HepG2 (cell line): ENCODE results near the gene TSPAN7. TPM values are rescaled to one million over a fixed set of nuclear protein-coding genes. Genes with fewer than 3 reads are reported as not detected.

Source experiments
- ATAC-seq: fragments of 200-7000 bp; cut with Tn5 transposase; 3 replicates; pipeline ENCODE4 v1.9.1; 2020; ENCODE audit warnings: mild to moderate bottlenecking, moderate library complexity
- BruUV-seq: library from RNA; stranded (reverse); fragments of 400-500 nt; replicated peaks from 2 replicates; lab custom pipeline; 2021; lab: Mats Ljungman, UMichigan
- CTCF ChIA-PET: fragments of 300-600 bp; formaldehyde crosslinking; extraction: SDS; loops from one replicate; lab custom pipeline; 2021; ENCODE audit warnings: low total read pairs, inconsistent platforms, low intra/inter-chr PET ratio; lab: Yijun Ruan, JAX
- POLR2A ChIA-PET: fragments of 350-600 bp; sonication (Branson Sonifier 250); formaldehyde crosslinking; loops from one replicate; lab custom pipeline; 2020; ENCODE audit warnings: antibody characterized with exemption, inconsistent platforms; lab: Yijun Ruan, JAX
- DNase-seq: peaks from one replicate; pipeline ENCODE4 v3.0.0-alpha.2; 2015; ENCODE audit warnings: low spot score
- FAIRE-seq: peaks from 3 replicates; lab custom pipeline; 2011; peaks lifted over from hg19 to GRCh38; lab: Jason Lieb, UNC
- H2AFZ ChIP-seq: one replicate; pipeline ENCODE4 v1.6.1; 2011; ENCODE audit warnings: low read length, inconsistent platforms
- H3K27ac ChIP-seq: fragments of 300-600 bp; 3 replicates; pipeline ENCODE4 v1.8.0; 2011; ENCODE audit warnings: mixed run types, mild to moderate bottlenecking, mixed read lengths, low read length, inconsistent platforms; ENCODE audit not compliant: insufficient read depth; ENCODE audit errors: extremely low read length
- H3K27me3 ChIP-seq, 2 experiments: fragments of 200-600 bp in 1 of 2; 2 replicates in 1 of 2; 3 replicates in 1 of 2; pipeline versions ENCODE4 v1.6.0 to v1.8.0; 2011; ENCODE audit warnings: low read length in 2 of 2, mild to moderate bottlenecking in 2 of 2, moderate library complexity in 2 of 2, inconsistent platforms in 1 of 2; ENCODE audit not compliant: insufficient read depth in 2 of 2, control insufficient read depth in 1 of 2
- H3K36me3 ChIP-seq, 2 experiments: fragments of 200-600 bp in 1 of 2; replicated peaks in 1 of 2; 2 replicates in 1 of 2; 3 replicates in 1 of 2; pipeline versions ENCODE4 v1.5.1 to v1.8.0; 2011; ENCODE audit warnings: low read length in 2 of 2, inconsistent platforms in 1 of 2; ENCODE audit not compliant: insufficient read depth in 2 of 2, control insufficient read depth in 1 of 2
- H3K4me1 ChIP-seq: 2 replicates; pipeline ENCODE4 v1.5.1; 2012; ENCODE audit warnings: low read length, inconsistent platforms; ENCODE audit not compliant: insufficient read depth
- H3K4me2 ChIP-seq: 2 replicates; pipeline ENCODE4 v1.6.0; 2011; ENCODE audit warnings: low read depth, low read length, inconsistent platforms
- H3K4me3 ChIP-seq, 3 experiments: fragments of 200-600 bp in 1 of 3; sonication (generic), shearing (Covaris generic) in 1 of 3; replicated peaks in 1 of 3; 2 replicates each; pipeline ENCODE4 v1.5.1; 2011 to 2016; ENCODE audit warnings: low read length in 3 of 3, inconsistent platforms in 2 of 3, low read depth in 2 of 3, mild to moderate bottlenecking in 2 of 3, control low read depth in 1 of 3, mixed read lengths in 1 of 3; ENCODE audit not compliant: insufficient read depth in 1 of 3
- H3K79me2 ChIP-seq: one replicate; pipeline ENCODE4 v1.6.1; 2011; ENCODE audit warnings: low read length, inconsistent platforms; ENCODE audit not compliant: insufficient read depth
- H3K9ac ChIP-seq: 2 replicates; pipeline ENCODE4 v1.6.0; 2011; ENCODE audit warnings: mild to moderate bottlenecking, low read depth, low read length, inconsistent platforms; ENCODE audit not compliant: insufficient read depth
- H3K9me3 ChIP-seq: 2 replicates; pipeline ENCODE4 v1.5.1; 2012; ENCODE audit warnings: mild to moderate bottlenecking, low read length
- H4K20me1 ChIP-seq: 2 replicates; pipeline ENCODE4 v1.6.0; 2011; ENCODE audit warnings: inconsistent platforms, mild to moderate bottlenecking, low read length, moderate library complexity; ENCODE audit not compliant: insufficient read depth
- CEBPB ChIP-seq: IDR thresholded peaks from 2 replicates; pipeline ENCODE4 v1.6.1; 2011; ENCODE audit warnings: low read depth, low read length, improper control_type of control experiment, borderline replicate concordance
- ELK4 ChIP-seq: sonication (generic); formaldehyde crosslinking; IDR thresholded peaks from 2 replicates; pipeline ENCODE4 v1.9.0; 2021; ENCODE audit warnings: missing genetic modification reagents, borderline replicate concordance
- EP300 ChIP-seq, 3 experiments: sonication (generic) in 1 of 3; formaldehyde crosslinking in 1 of 3; IDR thresholded peaks; 2 replicates each; pipeline versions ENCODE4 v1.5.1 to v1.6.1; 2011 to 2020; ENCODE audit warnings: low read depth in 2 of 3, low read length in 2 of 3, borderline replicate concordance in 1 of 3, improper control_type of control experiment in 1 of 3, mild to moderate bottlenecking in 1 of 3, missing genetic modification reagents in 1 of 3, moderate library complexity in 1 of 3
- FOXJ3 ChIP-seq: sonication (generic); formaldehyde crosslinking; IDR thresholded peaks from 2 replicates; pipeline ENCODE4 v1.4.0; 2020; ENCODE audit warnings: missing genetic modification reagents, mild to moderate bottlenecking, borderline replicate concordance
- FOXK2 ChIP-seq: fragments of 450-650 bp; IDR thresholded peaks from 2 replicates; pipeline ENCODE4 v1.6.1; 2016
- FOXO1 ChIP-seq: sonication (generic); formaldehyde crosslinking; IDR thresholded peaks from 2 replicates; pipeline ENCODE4 v1.4.0; 2020; ENCODE audit warnings: missing genetic modification reagents
- GABPA ChIP-seq, 2 experiments: IDR thresholded peaks; 2 replicates each; pipeline ENCODE4 v1.6.1; 2011 to 2016; ENCODE audit warnings: low read depth in 2 of 2, low read length in 1 of 2, missing biosample characterization in 1 of 2, missing genetic modification characterization in 1 of 2
- GFI1 ChIP-seq: sonication (generic); formaldehyde crosslinking; IDR thresholded peaks from 2 replicates; pipeline ENCODE4 v1.5.0; 2020; ENCODE audit warnings: missing genetic modification reagents, mild to moderate bottlenecking, borderline replicate concordance
- MATR3 ChIP-seq: sonication (generic); formaldehyde crosslinking; IDR thresholded peaks from 2 replicates; pipeline ENCODE4 v1.4.0; 2020; ENCODE audit warnings: missing genetic modification reagents
- MED1 ChIP-seq: sonication (generic); formaldehyde crosslinking; IDR thresholded peaks from 2 replicates; pipeline ENCODE4 v1.4.0; 2020; ENCODE audit warnings: missing genetic modification reagents
- MTF1 ChIP-seq: sonication (generic); formaldehyde crosslinking; IDR thresholded peaks from 2 replicates; pipeline ENCODE4 v1.5.0; 2020; ENCODE audit warnings: missing genetic modification reagents
- RAD21 ChIP-seq: fragments of 450-650 bp; formaldehyde crosslinking; IDR thresholded peaks from 2 replicates; pipeline ENCODE4 v1.5.0; 2020; ENCODE audit warnings: mild to moderate bottlenecking
- RFX3 ChIP-seq: IDR thresholded peaks from 2 replicates; pipeline ENCODE4 v1.6.1; 2016; ENCODE audit warnings: missing biosample characterization, missing genetic modification reagents
- SIX4 ChIP-seq: sonication (generic); formaldehyde crosslinking; IDR thresholded peaks from 2 replicates; pipeline ENCODE4 v1.4.0; 2020; ENCODE audit warnings: missing genetic modification reagents
- ZIK1 ChIP-seq: sonication (generic); formaldehyde crosslinking; IDR thresholded peaks from 2 replicates; pipeline ENCODE4 v1.5.0; 2020; ENCODE audit warnings: mild to moderate bottlenecking, low read depth, missing genetic modification reagents, borderline replicate concordance
- ZNF10 ChIP-seq: sonication (generic); formaldehyde crosslinking; IDR thresholded peaks from 2 replicates; pipeline ENCODE4 v1.4.0; 2020; ENCODE audit warnings: mild to moderate bottlenecking, low read depth, missing genetic modification reagents, borderline replicate concordance
- ZNF121 ChIP-seq: sonication (generic); formaldehyde crosslinking; IDR thresholded peaks from 2 replicates; pipeline ENCODE4 v1.5.0; 2020; ENCODE audit warnings: mild to moderate bottlenecking, missing genetic modification reagents
- ZNF468 ChIP-seq: sonication (generic); formaldehyde crosslinking; IDR thresholded peaks from 2 replicates; pipeline ENCODE4 v1.8.0; 2022; ENCODE audit warnings: mild to moderate bottlenecking, moderate library complexity, missing genetic modification reagents
- ZNF772 ChIP-seq: sonication (generic); formaldehyde crosslinking; IDR thresholded peaks from 2 replicates; pipeline ENCODE4 v1.5.0; 2020; ENCODE audit warnings: mild to moderate bottlenecking, missing genetic modification reagents
- ZUFSP ChIP-seq: sonication (generic); formaldehyde crosslinking; IDR thresholded peaks from 2 replicates; pipeline ENCODE4 v1.9.0; 2021; ENCODE audit warnings: missing genetic modification reagents, mild to moderate bottlenecking, borderline replicate concordance
- WGBS: methylation state at CpG from one replicate; pipeline ENCODE4 v1.1.6; 2017; ENCODE audit warnings: low lambda C conversion rate; 5-methylcytosine and 5-hydroxymethylcytosine counted together
- in situ Hi-C: cut with HindIII; loops from 2 replicates; pipeline ENCODE4 v1.10.0; 2017; ENCODE audit warnings: low pct_unique_long_range_greater_than_20kb; ENCODE audit not compliant: extremely low pct_ligation_motif_present
- intact Hi-C: fragments of 100-400 bp; cut with micrococcal nuclease; formaldehyde crosslinking; loops from one replicate; pipeline ENCODE4 v1.10.0; 2022; ENCODE audit not compliant: unreplicated experiment
- polyA plus RNA-seq, 8 experiments: library from polyadenylated mRNA; depleted of rRNA in 3 of 8; stranded (reverse) in 7 of 8; unstranded in 1 of 8; fragments of >200 nt; fragmentation: Illumina TruSeq in 4 of 8; extraction: Trizol in 4 of 8; gene quantifications; 2 replicates each; pipeline versions ENCODE4 v1.2.1 to v1.2.3, GENCODE V29; 2011 to 2016; ENCODE audit warnings: low read depth in 4 of 8, missing spikeins in 1 of 8, mixed read lengths in 1 of 8; ENCODE audit not compliant: insufficient read depth in 1 of 8
- total RNA-seq, 5 experiments: library from RNA; depleted of rRNA; stranded (reverse); fragments of >200 nt; fragmentation: Illumina TruSeq; extraction: Trizol; gene quantifications; 2 replicates each; pipeline ENCODE4 v1.2.3, GENCODE V29; 2016; ENCODE audit warnings: low read depth in 1 of 5

The TSPAN7 gene
- total and polyA plus RNA-seq, 2 of the 13 experiments (the other 11 are each of a cell fraction or from before 2014, with no cell fraction given): 21.4 to 47.1 TPM

GRCh38 chrX:38561951-38562719, 793 bp downstream of the TSPAN7 start (continued):
- TF ChIP-seq MTF1 (CRISPR knock-in tag): no peak
- TF ChIP-seq, all 625 proteins: peak for 7

GRCh38 chrX:38563030-38563429, 1.7 kb downstream of the TSPAN7 start:
- POLR2A ChIA-PET: interaction anchor here (0.8 to 1.5 kb wide), 4 partner anchors 19 to 603 kb away, joined by 3 to 5 read pairs (median 3); no protein-coding TSS in a partner anchor
- in situ Hi-C loops (no loop called here), intact Hi-C loops (loop anchor here (5.0 kb wide), 2 partner anchors 74 to 226 kb away; no protein-coding TSS in a partner anchor)
- Histone ChIP-seq H3K4me3 (peak overlapping the region; percentile 30 to 71 (median 65); a peak in 4 of 6 replicates), H3K27me3 (no peaks in the 10 kb centered on the region), H3K4me1 (0 out of 2 replicates have a peak, but pooled peaks cover 8% of the 10 kb centered on the region), H4K20me1 (no peaks in the 10 kb centered on the region), H2AFZ (no peak overlapping the region), H3K9ac (peak overlapping the region; percentile 29; the same call in 1 of the 2 replicates), H3K4me2 (peak overlapping the region; percentile 69), H3K27ac (peak overlapping the region; percentile 50), H3K79me2 (peaks cover 2% of the 10 kb centered on the region), H3K9me3 (no peaks in the 10 kb centered on the region), H3K36me3 (no peaks in the 10 kb centered on the region)
- ATAC-seq (peak; percentile 80), DNase-seq (peak; percentile 45), FAIRE-seq (peak; percentile 80)
- CTCF ChIA-PET: no interaction called here
- BruUV-seq: TSS peak; percentile 34
- WGBS: 7% methylated on average over 3 of the region's 5 CpGs
- TF ChIP-seq FOXO1 (CRISPR knock-in tag) (no peak), FOXK2 (no peak), ZNF10 (CRISPR knock-in tag) (no peak), RFX3 (CRISPR knock-in tag) (no peak), ZUFSP (CRISPR knock-in tag) (no peak), RAD21 (CRISPR knock-in tag) (no peak), EP300 (IDR thresholded peaks at IDR 0.05; ENCODE audit: low read depth in 2 of 2, low read length in 2 of 2) (no peak; a peak in 1 of 4 replicates), EP300 (CRISPR knock-in tag; IDR thresholded peaks at IDR 0.05; ENCODE audit: borderline replicate concordance) (no peak), ELK4 (CRISPR knock-in tag) (no peak), SIX4 (CRISPR knock-in tag) (no peak), ZNF772 (CRISPR knock-in tag) (no peak), CEBPB (peak; percentile 68; the same call in 1 of the 2 replicates), MED1 (CRISPR knock-in tag) (no peak), MATR3 (CRISPR knock-in tag) (no peak), ZNF121 (no peak), GABPA (IDR thresholded peaks at IDR 0.05; ENCODE audit: low read depth, low read length) (no peak), GABPA (CRISPR knock-in tag; IDR thresholded peaks at IDR 0.05; ENCODE audit: low read depth) (no peak), ZIK1 (CRISPR knock-in tag) (no peak), GFI1 (CRISPR knock-in tag) (0 out of 2 replicates have a peak, but pooled peaks have one; percentile 25), ZNF468 (CRISPR knock-in tag) (no peak), FOXJ3 (CRISPR knock-in tag) (no peak)
